GM12891 (cell line): ENCODE results near the gene TLX2.
"Not testable (repeated sequence)": the region's sequence is repeated elsewhere in the genome, so short reads cannot be mapped to it uniquely, and the experiment has no call there.

ENCODE experiments used
- DNase-seq: peaks from one replicate; pipeline ENCODE4 v3.0.0; 2011; ENCODE audit warnings: low spot score; ENCODE audit not compliant: insufficient read length
- FAIRE-seq: peaks from 2 replicates; lab custom pipeline; 2011; peaks lifted over from hg19 to GRCh38; lab: Jason Lieb, UNC
- PAX5 ChIP-seq: IDR thresholded peaks from 2 replicates; pipeline ENCODE4 v1.6.1; 2011; ENCODE audit warnings: low read length, moderate library complexity, mild to moderate bottlenecking; ENCODE audit not compliant: insufficient read depth, severe bottlenecking
- POLR2A ChIP-seq: IDR thresholded peaks from 2 replicates; pipeline ENCODE4 v1.6.1; 2011; ENCODE audit warnings: low read depth, low read length, control low read depth
- POLR2AphosphoS5 ChIP-seq: IDR thresholded peaks from 2 replicates; pipeline ENCODE4 v1.6.1; 2011; ENCODE audit warnings: low read depth, low read length, control low read depth
- POU2F2 ChIP-seq: IDR thresholded peaks from 2 replicates; pipeline ENCODE4 v1.6.1; 2011; ENCODE audit warnings: low read depth, mild to moderate bottlenecking, control low read depth, low read length, moderate library complexity
- SPI1 ChIP-seq: IDR thresholded peaks from 2 replicates; pipeline ENCODE4 v1.6.1; 2011; ENCODE audit warnings: low read depth, low read length, control low read depth
- TAF1 ChIP-seq: IDR thresholded peaks from 2 replicates; pipeline ENCODE4 v1.6.1; 2011; ENCODE audit warnings: low read depth, low read length, control low read depth

TLX2 gene

DNA sequence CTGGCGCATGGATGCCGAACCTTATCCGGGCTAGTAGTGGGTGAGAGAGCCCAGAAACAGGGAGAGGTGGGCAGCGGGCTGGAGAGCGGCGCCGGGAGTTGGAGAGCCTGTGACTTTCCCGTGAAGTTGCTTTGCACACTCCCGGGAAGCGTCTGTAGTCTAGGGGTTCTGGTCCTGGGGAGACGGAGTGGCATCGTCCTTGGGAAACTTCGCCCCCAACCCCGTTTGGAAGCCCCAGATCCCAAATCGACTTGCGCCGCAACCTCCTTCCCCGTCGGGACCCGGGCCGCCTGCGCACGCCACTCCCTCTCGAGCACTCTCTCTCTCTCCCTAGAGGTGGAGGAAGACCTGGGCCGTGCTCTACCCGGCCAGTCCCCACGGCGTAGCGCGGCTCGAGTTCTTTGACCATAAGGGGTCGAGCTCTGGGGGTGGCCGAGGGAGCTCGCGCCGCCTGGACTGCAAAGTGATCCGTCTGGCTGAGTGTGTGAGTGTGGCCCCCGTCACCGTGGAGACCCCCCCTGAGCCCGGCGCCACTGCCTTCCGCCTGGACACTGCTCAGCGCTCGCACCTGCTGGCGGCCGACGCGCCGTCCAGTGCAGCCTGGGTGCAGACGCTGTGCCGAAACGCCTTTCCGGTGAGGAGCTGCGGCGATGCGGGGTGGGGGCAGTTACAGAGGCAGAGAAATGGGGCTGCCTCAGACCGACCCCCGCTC, 40.7 kb downstream of the TLX2 start:
- FAIRE-seq, result peak; percentile 77

GRCh38 chr2:74555610-74556103, 41.4 kb downstream of the TLX2 start:
- DNase-seq, result no peak
- no peak for FAIRE-seq
- no peak for TF ChIP-seq POU2F2
- TF ChIP-seq POLR2A, result no peak
- no peak for TF ChIP-seq SPI1
- no peak for TF ChIP-seq TAF1
- no peak for TF ChIP-seq POLR2AphosphoS5
- no peak for TF ChIP-seq PAX5

More for the DNA sequence above, 40.7 kb downstream of the TLX2 start:
- no peak for DNase-seq
- TF ChIP-seq POLR2AphosphoS5 (no peak), TAF1 (no peak), POLR2A (no peak; the same call in 1 of the 2 replicates), SPI1 (no peak), PAX5 (no peak), POU2F2 (no peak)

GRCh38 chr2:74556159-74556558, 41.9 kb downstream of the TLX2 start:
- FAIRE-seq (no peak), DNase-seq (no peak)
- TF ChIP-seq PAX5 (no peak), POU2F2 (no peak), POLR2A (no peak), SPI1 (no peak), TAF1 (no peak), POLR2AphosphoS5 (no peak)

DNA sequence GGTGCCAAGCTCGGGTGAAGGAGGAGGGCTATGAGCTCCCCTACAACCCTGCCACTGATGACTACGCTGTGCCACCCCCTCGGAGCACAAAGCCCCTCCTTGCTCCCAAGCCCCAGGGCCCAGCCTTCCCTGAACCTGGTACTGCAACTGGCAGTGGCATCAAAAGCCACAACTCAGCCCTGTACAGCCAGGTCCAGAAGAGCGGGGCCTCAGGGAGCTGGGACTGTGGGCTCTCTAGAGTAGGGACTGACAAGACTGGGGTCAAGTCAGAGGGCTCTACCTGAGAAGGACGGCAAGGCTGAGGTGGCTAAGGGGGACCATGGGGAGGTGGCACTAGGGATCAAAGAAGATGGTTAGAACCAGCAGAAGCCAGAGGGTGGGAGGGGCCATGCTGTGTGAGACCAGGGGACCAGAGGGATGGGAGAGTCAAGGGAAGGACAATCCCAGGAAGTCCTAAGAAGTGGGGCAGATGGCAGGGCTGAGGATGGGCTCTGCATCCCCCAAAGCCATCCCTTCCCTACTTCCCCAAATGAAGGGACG, 42.7 kb downstream of the TLX2 start:
- no peak for FAIRE-seq
- TF ChIP-seq SPI1 (no peak), TAF1 (no peak), POLR2AphosphoS5 (no peak), POU2F2 (no peak), POLR2A (no peak; the same call in 1 of the 2 replicates), PAX5 (no peak)
- no peak for DNase-seq

GRCh38 chr2:74558284-74559230, 44.3 kb downstream of the TLX2 start:
- TF ChIP-seq POLR2A (no peak), PAX5 (no peak), SPI1 (no peak), POU2F2 (no peak), POLR2AphosphoS5 (no peak), TAF1 (no peak)
- DNase-seq, result no peak
- FAIRE-seq, result no peak

- no peak for DNase-seq
- FAIRE-seq, result no peak
- TF ChIP-seq PAX5 (no peak), SPI1 (no peak), TAF1 (no peak), POLR2AphosphoS5 (no peak), POLR2A (no peak), POU2F2 (no peak)
Measured at GRCh38 chr2:74559912-74560311, 45.7 kb downstream of the TLX2 start.

- no peak for DNase-seq
- TF ChIP-seq TAF1 (no peak), POLR2A (no peak), PAX5 (no peak), POLR2AphosphoS5 (no peak), SPI1 (no peak), POU2F2 (no peak)
- FAIRE-seq, result no peak
Measured at GRCh38 chr2:74560591-74560990, 46.3 kb downstream of the TLX2 start.

DNA sequence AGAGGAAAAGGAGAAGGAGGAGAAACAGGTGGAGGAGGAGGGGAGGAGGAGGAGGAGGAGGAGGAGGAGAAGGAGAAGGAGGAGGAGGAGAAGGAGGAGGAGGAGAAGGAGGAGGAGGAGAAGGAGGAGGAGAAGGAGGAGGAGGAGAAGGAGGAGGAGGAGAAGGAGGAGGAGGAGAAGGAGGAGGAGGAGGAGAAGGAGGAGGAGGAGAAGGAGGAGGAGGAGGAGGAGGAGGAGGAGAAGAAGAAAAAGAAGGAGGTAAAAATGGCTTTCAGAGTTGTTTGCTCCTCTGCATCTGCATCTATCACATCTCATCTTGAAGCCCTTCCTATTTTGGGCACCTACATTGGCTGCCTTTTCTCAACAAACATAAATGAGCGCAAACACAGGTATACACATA, 46.8 kb downstream of the TLX2 start:
- FAIRE-seq, DNase-seq: not testable (repeated sequence)

DNA sequence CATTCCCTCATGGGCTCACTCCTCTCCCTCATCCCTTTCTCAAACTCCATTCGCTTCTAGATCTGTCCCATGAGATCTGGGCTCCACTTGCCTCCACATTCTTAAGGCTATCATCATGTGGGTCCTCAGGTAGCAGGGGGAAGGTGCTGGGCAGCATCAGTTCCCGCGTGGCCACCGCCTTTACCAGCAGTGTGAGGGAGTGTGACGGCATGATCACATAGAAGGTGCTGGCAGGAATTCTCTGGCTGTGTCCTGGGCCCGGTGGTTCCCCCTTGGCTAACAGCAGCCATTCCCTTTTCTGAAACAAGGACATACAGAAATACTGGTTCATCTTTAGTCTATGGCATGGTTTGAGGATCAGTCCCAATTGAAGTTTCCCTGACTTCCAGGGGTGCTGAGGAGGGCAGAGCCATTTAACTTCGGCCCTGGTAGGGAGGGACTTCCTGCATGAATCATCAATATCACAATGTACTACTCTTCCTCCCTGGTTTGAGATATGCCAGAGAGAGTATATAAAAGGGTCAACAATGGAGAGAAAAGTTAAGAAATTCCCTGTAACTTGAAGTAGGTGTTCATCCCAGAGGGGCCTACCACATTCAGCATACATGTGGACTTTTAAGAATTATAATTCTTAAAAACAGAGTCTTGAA, 48.0 kb downstream of the TLX2 start:
- no peak for TF ChIP-seq POU2F2
- TF ChIP-seq PAX5, result no peak
- TF ChIP-seq POLR2A, result no peak
- no peak for TF ChIP-seq SPI1
- TF ChIP-seq TAF1, result no peak
- TF ChIP-seq POLR2AphosphoS5, result no peak
- FAIRE-seq (no peak), DNase-seq (no peak)
